Fibroblast of peridontal ligament (primary cell): ENCODE measurements around the gene SMKR1.
"Not testable (repeated sequence)": the region's sequence is repeated elsewhere in the genome, so short reads cannot be mapped to it uniquely, and the experiment has no call there.

Experiments used
- DNase-seq: peaks from one replicate; pipeline ENCODE4 v3.0.0-alpha.2; 2010; ENCODE audit errors: extremely low read depth

SMKR1 gene

GRCh38 chr7:129501760-129502707, at the start of gene SMKR1:
TSS of gene SMKR1 (plus strand) at chr7:129502531. CDS start at chr7:129502825, 294 bp downstream.
- DNase-seq, result peak; percentile 50

- no peak for DNase-seq
These were observed 49.6 kb upstream of the SMKR1 start for GRCh38 chr7:129452589-129453231.

- no peak for DNase-seq
These were observed 48.7 kb upstream of the SMKR1 start for GRCh38 chr7:129453510-129454248.

- DNase-seq, result no peak
These were observed 48.1 kb upstream of the SMKR1 start for GRCh38 chr7:129454249-129454551.

- no peak for DNase-seq
These were observed 45.9 kb upstream of the SMKR1 start for GRCh38 chr7:129456421-129456820.

- DNase-seq, result no peak
These were observed 45.2 kb upstream of the SMKR1 start for GRCh38 chr7:129457101-129457500.

- no peak for DNase-seq
These were observed 44.2 kb upstream of the SMKR1 start for GRCh38 chr7:129458171-129458570.

- DNase-seq, result no peak
These were observed 40.5 kb upstream of the SMKR1 start for GRCh38 chr7:129461809-129462208.

GRCh38 chr7:129462420-129462819, 39.9 kb upstream of the SMKR1 start:
- no peak for DNase-seq

GRCh38 chr7:129464194-129464593, 38.1 kb upstream of the SMKR1 start:
- no peak for DNase-seq

- DNase-seq, result no peak
These were observed 37.3 kb upstream of the SMKR1 start for GRCh38 chr7:129465080-129465479.

GRCh38 chr7:129466796-129467195, 35.5 kb upstream of the SMKR1 start:
- DNase-seq, result no peak

- DNase-seq, result peak; percentile 70
These were observed 34.2 kb upstream of the SMKR1 start for GRCh38 chr7:129468087-129468486.

GRCh38 chr7:129468547-129468946, 33.8 kb upstream of the SMKR1 start:
- DNase-seq, result no peak

GRCh38 chr7:129469930-129470329, 32.4 kb upstream of the SMKR1 start:
- no peak for DNase-seq

- no peak for DNase-seq
These were observed 31.9 kb upstream of the SMKR1 start for GRCh38 chr7:129470411-129470810.

GRCh38 chr7:129471402-129471827, 30.9 kb upstream of the SMKR1 start:
- DNase-seq, result no peak

GRCh38 chr7:129475931-129476330, 26.4 kb upstream of the SMKR1 start:
- not testable (repeated sequence) for DNase-seq

GRCh38 chr7:129476398-129476797, 25.9 kb upstream of the SMKR1 start:
- DNase-seq, result not testable (repeated sequence)

- no peak for DNase-seq
These were observed 22.5 kb upstream of the SMKR1 start for GRCh38 chr7:129479831-129480230.

- DNase-seq, result peak; percentile 46
These were observed 21.5 kb upstream of the SMKR1 start for GRCh38 chr7:129480674-129481363.

- not testable (repeated sequence) for DNase-seq
These were observed 21.0 kb upstream of the SMKR1 start for GRCh38 chr7:129481376-129481775.
